B cell (primary cell): Measurements from ENCODE around the gene S100A12. TPM values are rescaled to one million over a fixed set of nuclear protein-coding genes. Genes with fewer than 3 reads are reported as not detected.

Experiments used
- ATAC-seq: fragments of 200-7000 bp; cut with Tn5 transposase; one replicate; pipeline ENCODE4 v1.10.0; 2021; ENCODE audit warnings: low read depth, mild to moderate bottlenecking, moderate number of reproducible peaks, moderate library complexity
- CTCF ChIA-PET: fragments of 350-600 bp; sonication (Branson Sonifier 250); formaldehyde crosslinking; loops from one replicate; lab custom pipeline; 2021; ENCODE audit warnings: antibody characterized with exemption, inconsistent platforms; lab: Charles Lee
- POLR2A ChIA-PET: fragments of 350-600 bp; sonication (Branson Sonifier 250); formaldehyde crosslinking; loops from one replicate; lab custom pipeline; 2021; ENCODE audit warnings: antibody characterized with exemption; lab: Charles Lee
- DNase-seq: peaks from one replicate; pipeline ENCODE4 v3.0.0; 2013
- H2AFZ ChIP-seq: 2 replicates; pipeline ENCODE4 v1.6.1; 2012; ENCODE audit warnings: mild to moderate bottlenecking, low read depth, low read length; ENCODE audit not compliant: insufficient read depth, poor library complexity, severe bottlenecking
- H3K27ac ChIP-seq, 2 donors: 1 replicate in 1 of 2; 2 replicates in 1 of 2; pipeline ENCODE4 v1.5.1; 2012 to 2013; ENCODE audit warnings: low read length in 2 of 2, mild to moderate bottlenecking in 2 of 2, moderate library complexity in 1 of 2
- H3K27me3 ChIP-seq, 4 experiments: fragments of 200-600 bp in 1 of 4; sonication (generic) in 1 of 4; replicated peaks in 1 of 4; 1 replicate in 2 of 4; 2 replicates in 2 of 4; pipeline versions ENCODE4 v1.6.1 to v1.7.0; 2013 to 2016; ENCODE audit warnings: low read length in 3 of 4, mild to moderate bottlenecking in 2 of 4, mixed read lengths in 1 of 4, moderate library complexity in 1 of 4; ENCODE audit not compliant: insufficient read depth in 4 of 4, control insufficient read depth in 3 of 4; ENCODE audit errors: control extremely low read depth in 1 of 4
- H3K36me3 ChIP-seq, 2 experiments: replicated peaks in 1 of 2; 1 replicate in 1 of 2; 2 replicates in 1 of 2; pipeline versions ENCODE4 v1.6.1 to v1.7.1; 2013; ENCODE audit warnings: low read length in 1 of 2; ENCODE audit not compliant: insufficient read depth in 2 of 2, control insufficient read depth in 1 of 2; ENCODE audit errors: control extremely low read depth in 1 of 2, extremely low read depth in 1 of 2
- H3K4me1 ChIP-seq, 2 donors: fragments of 200-600 bp in 1 of 2; sonication (generic) in 1 of 2; 1 replicate in 1 of 2; 2 replicates in 1 of 2; pipeline versions ENCODE4 v1.5.1 to v1.6.1; 2013 to 2017; ENCODE audit warnings: low read length in 2 of 2; ENCODE audit not compliant: control insufficient read depth in 2 of 2, insufficient read depth in 2 of 2
- H3K4me2 ChIP-seq: replicated peaks from 2 replicates; pipeline ENCODE3; 2012; ENCODE audit warnings: mild to moderate bottlenecking, low read depth, low read length; ENCODE audit not compliant: poor library complexity, severe bottlenecking
- H3K4me3 ChIP-seq, 5 experiments: fragments of 200-600 bp in 1 of 5; sonication (generic) in 1 of 5; 1 replicate in 3 of 5; 2 replicates in 2 of 5; pipeline versions ENCODE4 v1.5.1 to v1.7.0; 2011 to 2016; ENCODE audit warnings: low read length in 4 of 5, mild to moderate bottlenecking in 4 of 5, low read depth in 2 of 5, control low read depth in 1 of 5, moderate library complexity in 1 of 5; ENCODE audit not compliant: insufficient read depth in 1 of 5; ENCODE audit errors: control extremely low read depth in 1 of 5, extremely low read depth in 1 of 5
- H3K79me2 ChIP-seq: fragments of 200-600 bp; sonication (generic); one replicate; pipeline ENCODE4 v1.6.0; 2016; ENCODE audit warnings: low read length; ENCODE audit not compliant: control insufficient read depth, insufficient read depth
- H3K9ac ChIP-seq: fragments of 200-600 bp; sonication (generic); 2 replicates; pipeline ENCODE4 v1.6.1; 2017; ENCODE audit warnings: mild to moderate bottlenecking, low read length, moderate library complexity
- H3K9me3 ChIP-seq, 3 donors: one replicate each; pipeline versions ENCODE4 v1.6.1 to v1.7.1; 2013; ENCODE audit warnings: low read length in 2 of 3; ENCODE audit not compliant: control insufficient read depth in 2 of 3, insufficient read depth in 1 of 3; ENCODE audit errors: control extremely low read depth in 1 of 3
- H4K20me1 ChIP-seq: 2 replicates; pipeline ENCODE4 v1.6.0; 2012; ENCODE audit warnings: mild to moderate bottlenecking, low read length; ENCODE audit not compliant: insufficient read depth, control insufficient read depth, poor library complexity, severe bottlenecking
- H3K27ac Mint-ChIP-seq: one replicate; pipeline ENCODE4 v1.8.0; 2021; ENCODE audit warnings: mixed read lengths
- H3K27me3 Mint-ChIP-seq: one replicate; pipeline ENCODE4 v1.8.0; 2021; ENCODE audit warnings: mixed read lengths
- H3K4me1 Mint-ChIP-seq: one replicate; pipeline ENCODE4 v1.8.0; 2021; ENCODE audit warnings: mixed read lengths
- H3K4me3 Mint-ChIP-seq: one replicate; pipeline ENCODE4 v1.8.0; 2021; ENCODE audit warnings: mixed read lengths
- H3K9me3 Mint-ChIP-seq: one replicate; pipeline ENCODE4 v1.8.0; 2022; ENCODE audit warnings: mixed read lengths; ENCODE audit not compliant: insufficient read depth
- EZH2 ChIP-seq: IDR thresholded peaks from 2 replicates; pipeline ENCODE4 v1.6.1; 2012; ENCODE audit warnings: borderline replicate concordance, low read depth, mild to moderate bottlenecking, moderate library complexity, low read length; ENCODE audit not compliant: insufficient read depth, poor library complexity, severe bottlenecking
- WGBS: methylation state at CpG from one replicate; pipeline ENCODE4 v1.1.5; 2013; ENCODE audit warnings: missing lambda C conversion rate; ENCODE audit not compliant: insufficient coverage; 5-methylcytosine and 5-hydroxymethylcytosine counted together
- intact Hi-C: fragments of 100-400 bp; cut with micrococcal nuclease; formaldehyde crosslinking; loops from one replicate; pipeline ENCODE4 v1.10.0; 2022
- polyA plus RNA-seq: library from polyadenylated mRNA; depleted of rRNA; stranded (reverse); fragments of >200 nt; gene quantifications from 2 replicates; pipeline ENCODE4 v1.2.3, GENCODE V29; 2012
- total RNA-seq, 2 donors: library from RNA; stranded (reverse); fragments of 120-200 nt in 1 of 2; gene quantifications; 1 replicate in 1 of 2; 2 replicates in 1 of 2; pipeline versions ENCODE4 v1.2.3 to v1.2.4, GENCODE V29; 2013 to 2022
- TF ChIP-seq, protein P1 (sequence below): fragments of 200-600 bp; IDR thresholded peaks from one replicate; pipeline ENCODE4 v1.8.0; 2022; ENCODE audit warnings: antibody characterized with exemption, mild to moderate bottlenecking

Gene S100A12
- total and polyA plus RNA-seq, 2 donors (not counting 1 experiment from before 2014, with no cell fraction given): 3.4 TPM; not detected in 1

DNA sequence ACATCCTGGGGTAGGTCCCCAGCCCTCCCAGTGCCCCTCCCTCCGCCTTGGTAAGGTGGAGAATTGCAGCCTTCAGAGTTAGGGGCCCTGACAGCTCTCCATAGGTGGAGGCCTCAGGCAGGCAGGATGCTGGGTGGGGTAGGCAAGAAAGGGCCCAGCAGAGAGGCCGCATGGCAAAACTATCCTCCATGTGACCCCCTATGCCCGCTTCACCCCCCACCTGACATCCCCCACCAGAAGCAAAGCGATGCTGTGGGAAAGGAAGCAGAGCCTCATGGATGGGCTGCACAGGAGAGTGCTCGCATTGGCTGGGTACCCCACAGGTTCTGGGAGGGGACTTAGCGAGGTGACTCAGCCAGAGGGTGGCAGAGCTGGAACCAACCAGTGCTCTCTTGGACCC lies 16.2 kb downstream of the S100A12 start:
- Histone ChIP-seq H2AFZ (no peak overlapping the region), H3K4me3 (peak overlapping the region in 1 of 5 experiments; percentile 73), H3K36me3 (no peaks in the 10 kb centered on the region), H3K4me1 (peaks cover 10 to 12% of the 10 kb centered on the region in 2 donors), H3K27ac (no peak overlapping the region), H3K79me2 (no peaks in the 10 kb centered on the region), H3K9ac (no peak overlapping the region), H3K4me2 (no peak overlapping the region), H3K27me3 (peaks cover 0 to 18% (median 0%) of the 10 kb centered on the region in 4 experiments), H3K9me3 (no peaks in the 10 kb centered on the region), H4K20me1 (no peaks in the 10 kb centered on the region)
- intact Hi-C loops: no loop called here
- Mint-ChIP-seq H3K4me3 (no peak overlapping the region), H3K9me3 (no peaks in the 10 kb centered on the region), H3K27ac (no peak overlapping the region), H3K4me1 (peaks cover 20% of the 10 kb centered on the region), H3K27me3 (peaks cover 47% of the 10 kb centered on the region)
- DNase-seq (no peak), ATAC-seq (no peak)
- ChIA-PET CTCF (interaction anchor here (4.9 kb wide), 1 partner anchor 136 kb away, joined by 22 read pairs; no protein-coding TSS in a partner anchor), POLR2A (no interaction called here)
- WGBS: 93% methylated on average over 5 of the region's 6 CpGs
- no peak for TF ChIP-seq EZH2
- TF ChIP-seq, protein P1, sequence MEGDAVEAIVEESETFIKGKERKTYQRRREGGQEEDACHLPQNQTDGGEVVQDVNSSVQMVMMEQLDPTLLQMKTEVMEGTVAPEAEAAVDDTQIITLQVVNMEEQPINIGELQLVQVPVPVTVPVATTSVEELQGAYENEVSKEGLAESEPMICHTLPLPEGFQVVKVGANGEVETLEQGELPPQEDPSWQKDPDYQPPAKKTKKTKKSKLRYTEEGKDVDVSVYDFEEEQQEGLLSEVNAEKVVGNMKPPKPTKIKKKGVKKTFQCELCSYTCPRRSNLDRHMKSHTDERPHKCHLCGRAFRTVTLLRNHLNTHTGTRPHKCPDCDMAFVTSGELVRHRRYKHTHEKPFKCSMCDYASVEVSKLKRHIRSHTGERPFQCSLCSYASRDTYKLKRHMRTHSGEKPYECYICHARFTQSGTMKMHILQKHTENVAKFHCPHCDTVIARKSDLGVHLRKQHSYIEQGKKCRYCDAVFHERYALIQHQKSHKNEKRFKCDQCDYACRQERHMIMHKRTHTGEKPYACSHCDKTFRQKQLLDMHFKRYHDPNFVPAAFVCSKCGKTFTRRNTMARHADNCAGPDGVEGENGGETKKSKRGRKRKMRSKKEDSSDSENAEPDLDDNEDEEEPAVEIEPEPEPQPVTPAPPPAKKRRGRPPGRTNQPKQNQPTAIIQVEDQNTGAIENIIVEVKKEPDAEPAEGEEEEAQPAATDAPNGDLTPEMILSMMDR: no peak

GRCh38 chr1:153358691-153358975 lies 16.8 kb downstream of the S100A12 start:
- Mint-ChIP-seq H3K4me1 (peaks cover 20% of the 10 kb centered on the region), H3K27me3 (peaks cover 48% of the 10 kb centered on the region), H3K4me3 (no peak overlapping the region), H3K27ac (no peak overlapping the region), H3K9me3 (no peaks in the 10 kb centered on the region)
- Histone ChIP-seq H3K79me2 (no peaks in the 10 kb centered on the region), H3K9ac (no peak overlapping the region), H3K27ac (no peak overlapping the region), H3K9me3 (no peaks in the 10 kb centered on the region), H3K4me1 (peaks cover 10 to 12% of the 10 kb centered on the region in 2 donors), H2AFZ (no peak overlapping the region), H3K4me3 (peak overlapping the region in 1 of 5 experiments; percentile 73), H3K36me3 (no peaks in the 10 kb centered on the region), H3K4me2 (no peak overlapping the region), H4K20me1 (no peaks in the 10 kb centered on the region), H3K27me3 (peaks cover 0 to 11% (median 0%) of the 10 kb centered on the region in 4 experiments)
- TF ChIP-seq, protein P1: no peak
- no peak for TF ChIP-seq EZH2
- 71% methylated on average over 3 of the region's 3 CpGs for WGBS
- POLR2A ChIA-PET: no interaction called here
- intact Hi-C loops: no loop called here
- no peak for DNase-seq
- no peak for ATAC-seq
- CTCF ChIA-PET: interaction anchor here (4.9 kb wide), 1 partner anchor 136 kb away, joined by 22 read pairs; no protein-coding TSS in a partner anchor
